GM21360 (cell line): ENCODE measurements around the gene GBP2.
A peak's percentile ranks its signal among the peaks of the same experiment; 100 is the strongest.
"Not testable (repeated sequence)": the region's sequence is repeated elsewhere in the genome, so short reads cannot be mapped to it uniquely, and the experiment has no call there.

Experiments used
- ATAC-seq: cut with Tn5 transposase; IDR thresholded peaks from one replicate; pipeline ENCODE4 v1.9.1; 2021; ENCODE audit warnings: mild to moderate bottlenecking, moderate library complexity; ENCODE audit not compliant: unreplicated experiment

GBP2 gene

GRCh38 chr1:89125913-89126580 is at the start of gene GBP2:
GBP2 (minus strand) TSS chr1:89126114; CDS start chr1:89121966, 4,148 bp downstream.
- peak; percentile 65 for ATAC-seq

- no peak for ATAC-seq
Measured at GRCh38 chr1:89174491-89174890, 48.6 kb upstream of the GBP2 start.

- no peak for ATAC-seq
Measured at GRCh38 chr1:89172468-89173143, 46.7 kb upstream of the GBP2 start.

- ATAC-seq = no peak
Measured at GRCh38 chr1:89171067-89171438, 45.1 kb upstream of the GBP2 start.

- no peak for ATAC-seq
Measured at GRCh38 chr1:89170170-89171066, 44.5 kb upstream of the GBP2 start.

GRCh38 chr1:89169166-89169565 is 43.3 kb upstream of the GBP2 start:
- no peak for ATAC-seq

- ATAC-seq = no peak
Measured at GRCh38 chr1:89167590-89168230, 41.8 kb upstream of the GBP2 start.

GRCh38 chr1:89166705-89167104 is 40.8 kb upstream of the GBP2 start:
- no peak for ATAC-seq

- ATAC-seq = no peak
Measured at GRCh38 chr1:89165811-89166210, 39.9 kb upstream of the GBP2 start.

- ATAC-seq = no peak
Measured at GRCh38 chr1:89151047-89151446, 25.1 kb upstream of the GBP2 start.

GRCh38 chr1:89149976-89150375 is 24.1 kb upstream of the GBP2 start:
- ATAC-seq = no peak

- ATAC-seq = no peak
Measured at GRCh38 chr1:89149229-89149628, 23.3 kb upstream of the GBP2 start.

- ATAC-seq = no peak
Measured at GRCh38 chr1:89147678-89148658, 22.1 kb upstream of the GBP2 start.

GRCh38 chr1:89146721-89147120 is 20.8 kb upstream of the GBP2 start:
- ATAC-seq = no peak

- ATAC-seq = no peak
Measured at GRCh38 chr1:89143484-89143883, 17.6 kb upstream of the GBP2 start.

GRCh38 chr1:89142160-89142559 is 16.2 kb upstream of the GBP2 start:
- ATAC-seq = no peak

- ATAC-seq = no peak
Measured at GRCh38 chr1:89133747-89134146, 7.8 kb upstream of the GBP2 start.

GRCh38 chr1:89130716-89131115 is 4.8 kb upstream of the GBP2 start:
- ATAC-seq = no peak

- ATAC-seq = no peak
Measured at GRCh38 chr1:89129911-89130310, 4.0 kb upstream of the GBP2 start.

GRCh38 chr1:89128003-89128458 is 2.1 kb upstream of the GBP2 start:
- not testable (repeated sequence) for ATAC-seq
